PC-3 (cell line): ENCODE results near the gene OR5K3. TPM values are rescaled to one million over a fixed set of nuclear protein-coding genes. Genes with fewer than 3 reads are reported as not detected.

Experiments
- ATAC-seq: fragments of 200-7000 bp; cut with Tn5 transposase; 2 replicates; pipeline ENCODE4 v1.9.1; 2020; ENCODE audit warnings: mild to moderate bottlenecking, moderate library complexity
- BruUV-seq: library from RNA; stranded (reverse); fragments of 400-500 nt; replicated peaks from 2 replicates; lab custom pipeline; 2021; lab: Mats Ljungman, UMichigan
- CTCF ChIA-PET: fragments of 300-600 bp; sonication (Branson Sonifier 250); formaldehyde crosslinking; loops from one replicate; lab custom pipeline; 2022; ENCODE audit warnings: antibody characterized with exemption; lab: Charles Lee
- POLR2A ChIA-PET: fragments of 300-600 bp; sonication (Branson Sonifier 250); formaldehyde crosslinking; loops from one replicate; lab custom pipeline; 2022; ENCODE audit warnings: antibody characterized with exemption; ENCODE audit not compliant: unreplicated experiment; lab: Charles Lee
- DNase-seq: peaks from one replicate; pipeline ENCODE4 v3.0.0-alpha.2; 2015
- H2AFZ ChIP-seq: fragments of 300-600 bp; sonication (generic); 2 replicates; pipeline ENCODE4 v1.6.0; 2016; ENCODE audit warnings: antibody characterized with exemption, low read length
- H3F3A ChIP-seq: fragments of 300-600 bp; sonication (generic); one replicate; pipeline ENCODE4 v1.6.0; 2017; ENCODE audit warnings: antibody characterized with exemption, low read length, control low read depth, mild to moderate bottlenecking; ENCODE audit not compliant: unreplicated experiment
- H3K27ac ChIP-seq: fragments of 300-600 bp; sonication (generic); 2 replicates; pipeline ENCODE4 v1.5.1; 2016; ENCODE audit warnings: mild to moderate bottlenecking, low read length
- H3K27me3 ChIP-seq: fragments of 300-600 bp; sonication (generic); 2 replicates; pipeline ENCODE4 v1.6.1; 2016; ENCODE audit warnings: low read length, mixed read lengths
- H3K36me3 ChIP-seq: fragments of 300-600 bp; sonication (generic); 2 replicates; pipeline ENCODE4 v1.6.1; 2016; ENCODE audit warnings: low read depth, mixed run types, low read length, mixed read lengths
- H3K4me1 ChIP-seq: fragments of 300-600 bp; sonication (generic); 2 replicates; pipeline ENCODE4 v1.5.1; 2016; ENCODE audit warnings: low read length; ENCODE audit not compliant: insufficient read depth
- H3K4me2 ChIP-seq: fragments of 300-600 bp; sonication (generic); 2 replicates; pipeline ENCODE4 v1.6.0; 2016; ENCODE audit warnings: low read length
- H3K4me3 ChIP-seq: fragments of 300-600 bp; sonication (generic); 2 replicates; pipeline ENCODE4 v1.5.1; 2016; ENCODE audit warnings: mild to moderate bottlenecking, low read length, mixed read lengths
- H3K79me2 ChIP-seq: fragments of 300-600 bp; sonication (generic); 2 replicates; pipeline ENCODE4 v1.6.1; 2017; ENCODE audit warnings: low read length, mixed read lengths
- H3K9ac ChIP-seq: fragments of 300-600 bp; sonication (generic); 2 replicates; pipeline ENCODE4 v1.6.0; 2016; ENCODE audit warnings: mild to moderate bottlenecking, low read length
- H3K9me2 ChIP-seq: fragments of 300-600 bp; sonication (generic); replicated peaks from 2 replicates; pipeline ENCODE4 v1.6.1; 2016; ENCODE audit warnings: mixed run types, low read length, mixed read lengths
- H3K9me3 ChIP-seq: fragments of 300-600 bp; sonication (generic); 2 replicates; pipeline ENCODE4 v1.6.1; 2016; ENCODE audit warnings: low read length, mixed read lengths
- H4K20me1 ChIP-seq: fragments of 300-600 bp; sonication (generic); 2 replicates; pipeline ENCODE4 v1.6.1; 2016; ENCODE audit warnings: low read length, mixed read lengths
- EZH2 ChIP-seq: fragments of 300-600 bp; sonication (generic); IDR thresholded peaks from one replicate; pipeline ENCODE4 v1.6.1; 2017; ENCODE audit warnings: antibody characterized with exemption, mild to moderate bottlenecking, low read length; ENCODE audit not compliant: unreplicated experiment
- EZH2phosphoT487 ChIP-seq: fragments of 300-600 bp; sonication (generic); IDR thresholded peaks from 2 replicates; pipeline ENCODE4 v1.6.1; 2018; ENCODE audit warnings: mild to moderate bottlenecking, antibody characterized with exemption, low read length, borderline replicate concordance
- intact Hi-C: fragments of 100-400 bp; cut with micrococcal nuclease; formaldehyde crosslinking; loops from 2 replicates; pipeline ENCODE4 v1.9.0; 2023
- total RNA-seq: library from RNA; depleted of rRNA; stranded (reverse); fragments of >200 nt; gene quantifications from 2 replicates; pipeline ENCODE4 v1.2.3, GENCODE V29; 2014
- TF ChIP-seq, protein P1 (sequence below): fragments of 300-600 bp; sonication (generic); conservative IDR thresholded peaks from 2 replicates; pipeline ENCODE4 v1.5.1; 2017; ENCODE audit warnings: antibody characterized with exemption, low read depth, mild to moderate bottlenecking, low read length

OR5K3 gene
- total RNA-seq, 1 experiment from 2014 or later, result not detected

DNA sequence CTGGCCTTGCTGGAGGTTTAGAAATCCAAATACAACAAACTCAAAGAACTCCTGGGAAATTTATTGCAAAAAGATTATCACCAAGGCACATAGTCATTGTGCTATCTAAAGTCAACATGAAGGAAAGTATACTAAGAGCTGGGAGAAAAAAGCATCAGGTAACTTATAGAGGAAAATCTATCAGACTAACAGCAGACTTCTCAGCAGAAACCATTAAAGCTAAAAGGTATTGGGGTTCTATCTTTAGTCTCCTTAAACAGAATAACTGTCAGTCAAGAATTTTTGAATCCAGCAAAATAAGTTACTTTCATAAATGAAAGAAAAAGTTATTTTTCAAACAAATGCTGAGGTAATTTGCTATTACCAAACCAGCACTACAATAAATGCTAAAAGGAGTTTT lies 8.0 kb downstream of the OR5K3 start:
- DNase-seq (no peak), ATAC-seq (no peak)
- TF ChIP-seq EZH2phosphoT487, result no peak
- TF ChIP-seq EZH2, result no peak
- TF ChIP-seq, protein P1, sequence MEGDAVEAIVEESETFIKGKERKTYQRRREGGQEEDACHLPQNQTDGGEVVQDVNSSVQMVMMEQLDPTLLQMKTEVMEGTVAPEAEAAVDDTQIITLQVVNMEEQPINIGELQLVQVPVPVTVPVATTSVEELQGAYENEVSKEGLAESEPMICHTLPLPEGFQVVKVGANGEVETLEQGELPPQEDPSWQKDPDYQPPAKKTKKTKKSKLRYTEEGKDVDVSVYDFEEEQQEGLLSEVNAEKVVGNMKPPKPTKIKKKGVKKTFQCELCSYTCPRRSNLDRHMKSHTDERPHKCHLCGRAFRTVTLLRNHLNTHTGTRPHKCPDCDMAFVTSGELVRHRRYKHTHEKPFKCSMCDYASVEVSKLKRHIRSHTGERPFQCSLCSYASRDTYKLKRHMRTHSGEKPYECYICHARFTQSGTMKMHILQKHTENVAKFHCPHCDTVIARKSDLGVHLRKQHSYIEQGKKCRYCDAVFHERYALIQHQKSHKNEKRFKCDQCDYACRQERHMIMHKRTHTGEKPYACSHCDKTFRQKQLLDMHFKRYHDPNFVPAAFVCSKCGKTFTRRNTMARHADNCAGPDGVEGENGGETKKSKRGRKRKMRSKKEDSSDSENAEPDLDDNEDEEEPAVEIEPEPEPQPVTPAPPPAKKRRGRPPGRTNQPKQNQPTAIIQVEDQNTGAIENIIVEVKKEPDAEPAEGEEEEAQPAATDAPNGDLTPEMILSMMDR, result no peak
- Histone ChIP-seq H3K79me2 (no peaks in the 10 kb centered on the region), H3F3A (no peaks in the 10 kb centered on the region), H4K20me1 (no peaks in the 10 kb centered on the region), H3K9ac (no peak overlapping the region), H3K9me3 (no peaks in the 10 kb centered on the region), H3K4me1 (no peaks in the 10 kb centered on the region), H3K36me3 (no peaks in the 10 kb centered on the region), H3K27me3 (peaks cover 22% of the 10 kb centered on the region; the same call in 1 of the 2 replicates), H2AFZ (no peak overlapping the region), H3K4me2 (no peak overlapping the region), H3K4me3 (no peak overlapping the region), H3K9me2 (no peaks in the 10 kb centered on the region), H3K27ac (no peak overlapping the region)
- intact Hi-C loops, result no loop called here
- ChIA-PET POLR2A (no interaction called here), CTCF (no interaction called here)
- BruUV-seq, result no TSS peak

DNA sequence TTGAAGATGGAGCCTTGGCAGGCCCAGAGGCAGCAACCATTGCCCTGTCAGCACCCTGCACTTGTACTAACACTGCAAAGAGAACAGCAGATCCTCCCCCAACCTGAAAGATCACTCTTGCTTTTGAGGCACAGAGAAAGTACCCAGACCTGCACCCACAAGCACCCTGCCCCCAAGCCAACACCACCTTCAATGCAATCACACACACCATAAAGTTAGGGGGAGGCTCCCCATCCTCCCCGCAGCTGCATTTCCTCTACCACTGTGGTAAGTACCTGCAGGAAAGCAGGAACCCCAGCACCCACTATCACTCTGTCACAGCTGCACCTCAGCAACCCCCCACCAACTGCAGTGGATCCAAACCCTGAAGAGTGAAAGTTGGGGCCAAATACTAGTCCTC lies 12.0 kb downstream of the OR5K3 start:
- DNase-seq, result no peak
- H3K4me2 ChIP-seq, result no peak overlapping the region
- H4K20me1 ChIP-seq, result no peaks in the 10 kb centered on the region
- no peaks in the 10 kb centered on the region for H3K36me3 ChIP-seq
- no peaks in the 10 kb centered on the region for H3K9me2 ChIP-seq
- peaks cover under 1% of the 10 kb centered on the region; the same call in 1 of the 2 replicates for H3K27me3 ChIP-seq
- TF ChIP-seq EZH2 (no peak), EZH2phosphoT487 (no peak)
- TF ChIP-seq, protein P1, result no peak
- H3F3A ChIP-seq, result no peaks in the 10 kb centered on the region
- no TSS peak for BruUV-seq
- ChIA-PET POLR2A (no interaction called here), CTCF (no interaction called here)
- H3K9me3 ChIP-seq, result peaks cover 8% of the 10 kb centered on the region
- H3K27ac ChIP-seq, result no peak overlapping the region
- ATAC-seq, result no peak
- intact Hi-C loops, result no loop called here
- no peaks in the 10 kb centered on the region for H3K4me1 ChIP-seq
- no peak overlapping the region for H2AFZ ChIP-seq
- H3K79me2 ChIP-seq, result no peaks in the 10 kb centered on the region
- no peak overlapping the region for H3K9ac ChIP-seq
- no peak overlapping the region for H3K4me3 ChIP-seq

DNA sequence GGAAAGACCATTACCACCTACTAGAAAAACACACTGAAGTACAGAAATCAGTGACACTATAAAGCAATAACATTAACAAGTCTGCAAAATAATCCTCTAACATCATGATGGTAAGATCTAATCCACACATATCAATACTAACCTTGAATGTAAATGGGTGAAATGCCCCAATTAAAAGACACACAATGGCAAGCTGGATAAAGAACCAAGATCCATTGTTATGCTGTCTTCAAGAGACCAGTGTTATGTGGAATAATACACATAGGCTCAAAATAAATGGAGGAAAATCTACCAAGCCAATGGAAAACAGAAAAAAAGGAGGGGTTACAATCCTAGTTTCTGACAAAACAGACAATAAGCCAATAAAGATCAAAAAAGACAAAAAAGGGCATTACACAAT lies 13.5 kb downstream of the OR5K3 start:
- no peak for ATAC-seq
- Histone ChIP-seq H3K79me2 (no peaks in the 10 kb centered on the region), H3K9me2 (no peaks in the 10 kb centered on the region), H3K4me3 (no peak overlapping the region), H3F3A (no peaks in the 10 kb centered on the region), H3K9me3 (peaks cover 8% of the 10 kb centered on the region), H3K4me2 (no peak overlapping the region), H3K36me3 (no peaks in the 10 kb centered on the region), H2AFZ (no peak overlapping the region), H3K4me1 (no peaks in the 10 kb centered on the region), H4K20me1 (no peaks in the 10 kb centered on the region), H3K27me3 (no peaks in the 10 kb centered on the region; the same call in 1 of the 2 replicates), H3K27ac (no peak overlapping the region), H3K9ac (no peak overlapping the region)
- intact Hi-C loops, result no loop called here
- ChIA-PET CTCF (no interaction called here), POLR2A (no interaction called here)
- TF ChIP-seq, protein P1, result no peak
- no peak for TF ChIP-seq EZH2
- no peak for TF ChIP-seq EZH2phosphoT487
- no TSS peak for BruUV-seq
- no peak for DNase-seq
